Sciatic nerve (tissue), 2 donors: ENCODE results near the gene GNAI2. TPM values are rescaled to one million over a fixed set of nuclear protein-coding genes. Genes with fewer than 3 reads are reported as not detected.

Experiments
- ATAC-seq: fragments of 200-7000 bp; cut with Tn5 transposase; one replicate; pipeline ENCODE4 v1.9.1; 2020; ENCODE audit warnings: mild to moderate bottlenecking, moderate library complexity
- DNase-seq: peaks from one replicate; pipeline ENCODE4 v3.0.0-alpha.2; 2020; ENCODE audit warnings: low spot score
- intact Hi-C: fragments of 100-400 bp; cut with DNase I; formaldehyde crosslinking; loops from one replicate; pipeline ENCODE4 v1.14.2; 2022
- microRNA-seq: library from miRNA; unstranded; fragments of <30 nt; microRNA quantifications from one replicate; pipeline ENCODE4 v1.2.0, GENCODE V29; 2020
- total RNA-seq: library from RNA; stranded (reverse); fragmentation: NEBNext Ultra II Directional; extraction: Animal tissue kit (Norgen Biotek cat#: 25700); gene quantifications from one replicate; pipeline ENCODE4 v1.2.1, GENCODE V29; 2021
- donor health status: DM: no; HTN: no; CAD: no.
- donor health status: DM: no; HTN: no; CAD: no.

The GNAI2 gene
- total RNA-seq, 1 donor from 2014 or later, result 313 TPM

DNA sequence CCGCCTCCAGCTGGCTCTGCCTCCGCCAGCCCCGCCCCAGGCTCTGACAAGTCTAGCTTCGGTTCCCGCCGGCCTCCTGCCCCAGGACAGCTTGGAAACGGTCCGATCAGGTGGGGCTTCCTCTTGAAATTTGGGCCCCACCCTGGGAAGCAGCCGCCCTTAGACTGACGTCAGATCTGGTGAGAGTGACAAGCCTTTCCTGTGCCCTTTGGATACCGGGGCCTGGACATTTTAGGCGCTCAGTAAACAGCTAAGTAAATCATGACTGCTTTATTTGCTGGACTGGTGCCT lies 63.6 kb downstream of the GNAI2 start:
- intact Hi-C loops, result no loop called here
- DNase-seq (no peak), ATAC-seq (no peak)

DNA sequence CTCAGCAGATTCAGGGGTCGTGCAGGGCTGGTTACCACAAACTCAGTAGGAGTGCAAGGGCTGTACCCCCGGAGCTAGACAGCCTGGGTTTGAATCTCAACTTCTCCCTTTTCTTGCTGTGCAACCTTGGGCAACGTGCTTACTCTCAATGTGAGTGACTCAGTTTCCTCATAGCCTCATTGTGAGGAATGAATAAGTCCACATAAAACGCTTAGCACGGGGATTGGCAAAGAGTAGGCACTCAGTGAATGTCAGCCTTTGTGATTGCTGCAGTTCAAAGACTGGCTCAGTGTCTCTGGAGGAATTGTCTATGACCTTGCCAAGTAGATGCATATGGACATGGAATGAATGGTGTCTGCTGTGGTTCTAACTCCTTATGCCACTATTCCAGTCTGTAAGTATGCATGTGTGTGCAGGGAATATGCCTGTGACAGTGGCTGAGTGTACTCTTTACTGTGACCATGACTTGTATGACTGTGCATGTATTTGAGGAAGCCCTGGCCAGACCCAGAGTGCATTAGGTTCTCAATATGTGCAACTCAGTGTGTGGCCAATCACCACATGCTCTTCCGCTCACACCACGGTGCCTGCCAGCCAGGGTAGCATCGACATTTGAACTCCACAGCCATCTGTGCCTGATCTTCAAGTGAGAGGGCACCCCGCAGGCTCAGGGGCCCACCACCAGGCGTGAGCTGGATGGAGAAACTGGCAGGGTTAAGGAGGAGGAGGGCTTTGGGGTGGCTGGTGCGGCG lies 64.1 kb downstream of the GNAI2 start:
- peak; percentile 5 for ATAC-seq
- DNase-seq, result no peak
- intact Hi-C loops, result no loop called here

DNA sequence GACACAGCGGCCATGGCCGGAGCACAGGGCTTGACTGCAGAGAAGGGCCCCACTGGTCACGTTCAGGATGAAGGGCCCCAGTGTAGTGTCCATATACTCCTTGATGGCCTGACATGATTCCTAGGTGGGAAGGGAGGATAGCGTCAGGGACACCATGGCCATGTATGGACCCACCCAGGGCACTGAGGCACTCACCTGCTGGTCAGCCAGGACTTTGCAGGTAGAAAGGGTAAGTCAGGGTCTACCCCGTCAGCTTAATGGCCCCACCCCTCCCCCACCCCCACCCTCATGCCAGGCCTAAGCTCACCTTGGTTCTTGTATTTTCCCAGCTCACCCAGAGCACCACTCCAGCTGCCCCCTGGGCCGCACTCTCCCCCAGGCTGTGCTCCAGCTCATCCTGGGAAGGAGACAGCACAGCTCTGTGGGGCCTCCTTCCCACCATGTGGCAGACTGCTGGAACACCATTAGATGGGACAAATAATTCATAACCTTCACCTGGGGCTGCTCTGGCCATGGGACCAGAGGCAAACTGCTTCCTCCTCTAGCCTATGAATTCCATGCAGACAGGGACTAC lies 64.8 kb downstream of the GNAI2 start:
- ATAC-seq (no peak), DNase-seq (no peak)
- intact Hi-C loops, result no loop called here

DNA sequence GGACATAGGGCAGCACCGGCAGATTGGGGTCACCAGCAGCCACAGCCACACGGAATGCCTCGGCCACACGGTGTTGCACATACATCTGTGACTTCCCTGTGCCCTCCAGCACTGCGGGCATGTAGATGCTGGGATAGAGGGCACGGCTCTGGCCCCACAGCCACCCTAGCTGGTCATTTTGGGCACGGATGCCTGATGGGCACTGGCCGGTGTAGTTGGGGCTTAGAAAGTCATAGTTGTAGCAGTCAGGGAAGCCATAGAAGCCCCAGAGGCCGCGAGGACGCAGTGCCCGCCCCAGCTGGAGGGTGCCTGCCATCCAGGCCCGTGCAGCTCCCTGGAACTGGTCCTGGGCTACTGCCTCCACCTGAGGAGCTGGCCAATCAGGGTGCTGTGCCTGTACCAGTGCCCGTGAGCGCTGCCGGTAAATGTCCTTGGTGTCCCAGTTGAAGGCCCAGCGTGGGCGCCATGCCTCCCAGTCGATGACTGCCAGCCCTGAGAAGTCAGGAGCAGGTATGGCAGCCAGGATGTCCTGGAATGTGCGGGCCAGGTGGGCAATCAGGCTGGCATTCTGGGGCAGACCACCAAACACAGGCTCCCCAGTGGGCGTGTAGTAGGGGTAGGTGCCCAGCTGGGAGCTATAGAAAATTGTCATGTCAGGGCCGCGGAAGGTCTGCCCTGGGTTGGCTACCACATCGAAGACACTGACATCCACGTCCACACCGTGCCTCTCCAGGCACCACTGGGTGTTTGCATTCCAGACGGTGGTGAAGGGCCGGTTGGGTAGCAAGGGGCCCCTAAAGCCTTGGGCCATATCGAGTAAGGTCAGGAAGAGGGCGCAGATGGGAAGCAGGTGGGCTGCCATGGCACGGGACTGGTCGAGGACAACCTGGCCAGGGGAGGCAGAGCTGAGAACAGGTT lies 66.3 kb downstream of the GNAI2 start:
- ATAC-seq (no peak), DNase-seq (no peak)
- intact Hi-C loops, result no loop called here

DNA sequence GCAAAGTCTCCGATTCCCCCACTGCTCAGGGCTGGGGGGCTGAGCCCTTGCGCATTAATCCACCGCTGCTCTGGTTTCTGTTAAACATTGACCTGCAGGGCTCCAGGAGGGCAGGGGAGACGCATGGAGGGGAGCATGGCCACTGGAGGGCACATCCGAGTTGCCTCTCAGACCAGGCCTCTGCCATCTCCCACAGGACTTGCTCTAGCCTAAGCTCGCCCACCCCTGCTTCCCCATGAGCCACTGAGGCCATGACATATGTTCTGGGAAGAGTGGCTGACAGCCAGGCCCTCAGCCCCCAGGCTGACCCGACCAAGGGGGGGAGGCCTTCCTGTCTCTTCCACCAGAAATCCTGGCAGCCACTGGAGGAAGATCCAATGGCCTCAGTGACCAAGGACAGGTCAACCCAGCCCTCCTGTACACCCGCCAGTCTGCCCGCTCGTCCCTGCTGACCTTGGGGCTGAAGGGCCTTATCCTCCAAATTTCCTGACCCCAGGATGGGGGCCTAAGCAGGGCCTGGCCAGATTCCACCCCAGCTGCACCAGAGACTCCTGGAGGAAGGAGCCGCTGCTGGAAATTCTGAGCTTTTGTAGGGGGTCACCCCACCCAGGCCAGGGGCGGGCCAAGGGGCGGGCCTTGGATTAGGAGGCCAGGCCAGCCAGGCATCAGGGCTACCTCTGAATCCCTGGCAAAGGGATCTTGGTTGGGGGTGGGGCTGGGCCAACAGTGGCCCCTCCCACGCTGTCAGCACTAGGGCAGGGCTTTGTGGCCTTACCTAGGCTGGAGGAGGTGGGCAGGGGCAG lies 67.2 kb downstream of the GNAI2 start, which contains the start of gene HYAL1:
Gene HYAL1, minus strand, starts transcription at position 562 of the 803 bp plus-strand sequence. CDS start 618 bp downstream, outside the sequence.
- ATAC-seq, result peak; percentile 57
- DNase-seq, result peak; percentile 86
- intact Hi-C loops, result no loop called here

DNA sequence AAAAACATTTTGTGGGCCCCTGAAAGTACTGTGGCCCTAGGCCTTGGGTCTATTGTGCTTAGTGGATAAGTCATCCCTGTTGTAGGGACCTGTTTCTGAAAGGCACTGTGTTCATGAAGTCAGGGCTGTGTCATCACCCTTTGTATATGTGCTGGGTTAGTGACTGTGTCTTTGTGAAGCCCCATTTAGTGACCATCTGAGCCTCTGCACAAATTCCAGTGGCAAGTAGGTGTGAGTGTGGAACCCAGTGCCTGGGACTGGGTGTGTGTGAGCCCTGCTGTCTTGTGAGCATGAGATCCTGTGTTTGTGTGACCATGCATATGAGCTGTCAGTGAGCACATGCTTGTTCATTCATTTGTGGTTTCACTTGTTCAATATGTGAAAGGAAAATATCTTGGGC lies 68.6 kb downstream of the GNAI2 start:
- intact Hi-C loops, result no loop called here
- ATAC-seq, result no peak
- no peak for DNase-seq

Small RNA genes lying within 50 kb of the gene (microRNA-seq; reads per million reads assigned to microRNA genes)
- gene MIR5787, result not detected

Other genes starting within 250 kb of the GNAI2 start
- gene RBM5, start 147.3 kb upstream of the GNAI2 start, total RNA-seq, result 231 TPM
- gene SEMA3F, start 80.9 kb upstream of the GNAI2 start, total RNA-seq, result 29.3 TPM
- not detected for gene GNAT1, start 44.6 kb upstream of the GNAI2 start, total RNA-seq
- gene SLC38A3, start 30.9 kb upstream of the GNAI2 start, total RNA-seq, result 2.5 TPM
- 390 TPM for gene SEMA3B, start 32.9 kb downstream of the GNAI2 start, total RNA-seq
- gene LSMEM2, start 42.9 kb downstream of the GNAI2 start, total RNA-seq, result 2.0 TPM
- gene IFRD2, start 56.2 kb downstream of the GNAI2 start, total RNA-seq, result 51.2 TPM
- 1.5 TPM for gene HYAL3, start 63.2 kb downstream of the GNAI2 start, total RNA-seq
- gene NAA80, start 63.2 kb downstream of the GNAI2 start, total RNA-seq, result 20.7 TPM
- 19.4 TPM for gene HYAL1, start 67.4 kb downstream of the GNAI2 start, total RNA-seq
- gene HYAL2, start 86.5 kb downstream of the GNAI2 start, total RNA-seq, result 48.8 TPM
- 17.7 TPM for gene TUSC2, start 92.0 kb downstream of the GNAI2 start, total RNA-seq
- gene RASSF1, start 104.6 kb downstream of the GNAI2 start, total RNA-seq, result 51.0 TPM
- 1.9 TPM for gene ZMYND10, start 109.5 kb downstream of the GNAI2 start, total RNA-seq
- 20.6 TPM for gene NPRL2, start 114.6 kb downstream of the GNAI2 start, total RNA-seq
- gene CYB561D2, start 114.7 kb downstream of the GNAI2 start, total RNA-seq, result 10.1 TPM
- 29.6 TPM for gene TMEM115, start 123.3 kb downstream of the GNAI2 start, total RNA-seq